Transverse colon (tissue), 4 donors: ENCODE measurements around the gene MORC2. TPM values are rescaled to one million over a fixed set of nuclear protein-coding genes. Genes with fewer than 3 reads are reported as not detected.

Experiments used
- DNase-seq: peaks from one replicate; pipeline ENCODE4 v3.0.0-alpha.2; 2019
- H3K27ac ChIP-seq, 4 donors: fragments of 200-600 bp; sonication (generic); 2 replicates each; pipeline ENCODE4 v1.5.1; 2016 to 2018; ENCODE audit warnings: inconsistent platforms in 4 of 4
- H3K27me3 ChIP-seq: fragments of 200-600 bp; sonication (generic); 2 replicates; pipeline ENCODE4 v1.5.1; 2017; ENCODE audit warnings: inconsistent platforms
- H3K36me3 ChIP-seq, 4 donors: fragments of 200-600 bp; sonication (generic); 2 replicates each; pipeline ENCODE4 v1.5.1; 2017 to 2019; ENCODE audit warnings: inconsistent platforms in 4 of 4
- H3K4me1 ChIP-seq, 4 donors: fragments of 200-600 bp; sonication (generic); 2 replicates each; pipeline ENCODE4 v1.5.1; 2017 to 2020; ENCODE audit warnings: inconsistent platforms in 4 of 4
- H3K4me3 ChIP-seq, 4 donors: fragments of 200-600 bp; sonication (generic); 1 replicate in 1 of 4; 2 replicates in 3 of 4; pipeline versions ENCODE4 v1.5.1 to v1.6.1; 2017 to 2019; ENCODE audit warnings: inconsistent platforms in 4 of 4
- H3K9me3 ChIP-seq, 2 donors: fragments of 200-600 bp; sonication (generic); 2 replicates each; pipeline ENCODE4 v1.5.1; 2017 to 2019; ENCODE audit warnings: inconsistent platforms in 2 of 2
- EP300 ChIP-seq: sonication (generic); formaldehyde crosslinking; IDR thresholded peaks from one replicate; pipeline ENCODE4 v1.6.1; 2017; ENCODE audit warnings: antibody characterized with exemption, low read depth
- POLR2A ChIP-seq: fragments of 450-650 bp; IDR thresholded peaks from one replicate; pipeline ENCODE4 v1.6.1; 2016; ENCODE audit warnings: antibody characterized with exemption, mild to moderate bottlenecking, moderate library complexity
- POLR2AphosphoS5 ChIP-seq, 3 donors: sonication (generic); formaldehyde crosslinking; IDR thresholded peaks; one replicate each; pipeline ENCODE4 v1.6.1; 2016; ENCODE audit warnings: antibody characterized with exemption in 3 of 3
- WGBS, 2 donors: methylation state at CpG; one replicate each; pipeline ENCODE4 v1.1.5; 2018; ENCODE audit warnings: low coverage in 1 of 2; 5-methylcytosine and 5-hydroxymethylcytosine counted together
- in situ Hi-C, 4 donors: fragments of 200-750 bp; cut with MboI; loops; one replicate each; pipeline versions ENCODE4 v1.15.0 to v1.15.1; 2017; ENCODE audit warnings: low sequenced_read_pairs in 3 of 4, low pct_ligation_motif_present in 1 of 4, low pct_unique_long_range_greater_than_20kb in 1 of 4
- intact Hi-C: fragments of 100-400 bp; cut with DNase I; formaldehyde crosslinking; loops from one replicate; pipeline ENCODE4 v1.15.1; 2023; ENCODE audit warnings: low total_unique reads
- total RNA-seq, 4 donors: library from RNA; depleted of rRNA; stranded (reverse); fragments of >200 nt; gene quantifications; one replicate each; pipeline ENCODE4 v1.1.0, GENCODE V29; 2016
- TF ChIP-seq, protein P1 (sequence below), 5 experiments: fragments of 200-600 bp in 3 of 5; fragments of 450-650 bp in 2 of 5; sonication (generic) in 3 of 5; IDR thresholded peaks; 1 replicate in 2 of 5; 2 replicates in 3 of 5; pipeline ENCODE4 v1.5.1; 2016 to 2017; ENCODE audit warnings: antibody characterized with exemption in 5 of 5, inconsistent platforms in 3 of 5, mild to moderate bottlenecking in 2 of 5, moderate library complexity in 1 of 5

MORC2 gene
- total RNA-seq, 4 donors from 2014 or later = 11.9 to 23.9 (median 19.1) TPM

- TF ChIP-seq POLR2AphosphoS5 (IDR thresholded peaks at IDR 0.05) = no peak
- TF ChIP-seq POLR2A = no peak
- TF ChIP-seq EP300 = no peak
- 88 to 100% methylated on average over 2 to 6 of the region's 6 CpGs for WGBS, 2 donors
- no peak for DNase-seq
- no peaks in the 10 kb centered on the region for H3K9me3 ChIP-seq
- no peaks in the 10 kb centered on the region for H3K36me3 ChIP-seq
- no peak overlapping the region for H3K4me3 ChIP-seq
- in situ Hi-C loops (loop anchor here in 1 of 4 donors (25.0 kb wide), 1 partner anchor 271 kb away; the partner anchor contains the start of gene SLC35E4), intact Hi-C loops (loop anchor here (10.0 kb wide), 2 partner anchors 143 to 283 kb away; no protein-coding TSS in a partner anchor)
- H3K27me3 ChIP-seq = no peaks in the 10 kb centered on the region
- H3K27ac ChIP-seq = no peak overlapping the region
- H3K4me1 ChIP-seq = no peaks in the 10 kb centered on the region
These were observed 60.5 kb downstream of the MORC2 start for GRCh38 chr22:30908051-30908461.

GRCh38 chr22:30906946-30907345 lies 61.6 kb downstream of the MORC2 start:
- in situ Hi-C loops (loop anchor here in 1 of 4 donors (25.0 kb wide), 1 partner anchor 270 kb away; the partner anchor contains the start of gene SLC35E4), intact Hi-C loops (loop anchor here (10.0 kb wide), 2 partner anchors 142 to 282 kb away; no protein-coding TSS in a partner anchor)
- H3K9me3 ChIP-seq = no peaks in the 10 kb centered on the region
- no peaks in the 10 kb centered on the region for H3K36me3 ChIP-seq
- WGBS, 2 donors = 90% methylated on average over 1 of the region's 1 CpG; no CpG with 5 or more reads in 1 of the 2 donors
- no peak overlapping the region for H3K4me3 ChIP-seq
- H3K4me1 ChIP-seq = no peaks in the 10 kb centered on the region
- no peak for DNase-seq
- no peak overlapping the region for H3K27ac ChIP-seq
- TF ChIP-seq POLR2A (no peak), POLR2AphosphoS5 (IDR thresholded peaks at IDR 0.05) (no peak), EP300 (no peak)
- TF ChIP-seq, protein P1, sequence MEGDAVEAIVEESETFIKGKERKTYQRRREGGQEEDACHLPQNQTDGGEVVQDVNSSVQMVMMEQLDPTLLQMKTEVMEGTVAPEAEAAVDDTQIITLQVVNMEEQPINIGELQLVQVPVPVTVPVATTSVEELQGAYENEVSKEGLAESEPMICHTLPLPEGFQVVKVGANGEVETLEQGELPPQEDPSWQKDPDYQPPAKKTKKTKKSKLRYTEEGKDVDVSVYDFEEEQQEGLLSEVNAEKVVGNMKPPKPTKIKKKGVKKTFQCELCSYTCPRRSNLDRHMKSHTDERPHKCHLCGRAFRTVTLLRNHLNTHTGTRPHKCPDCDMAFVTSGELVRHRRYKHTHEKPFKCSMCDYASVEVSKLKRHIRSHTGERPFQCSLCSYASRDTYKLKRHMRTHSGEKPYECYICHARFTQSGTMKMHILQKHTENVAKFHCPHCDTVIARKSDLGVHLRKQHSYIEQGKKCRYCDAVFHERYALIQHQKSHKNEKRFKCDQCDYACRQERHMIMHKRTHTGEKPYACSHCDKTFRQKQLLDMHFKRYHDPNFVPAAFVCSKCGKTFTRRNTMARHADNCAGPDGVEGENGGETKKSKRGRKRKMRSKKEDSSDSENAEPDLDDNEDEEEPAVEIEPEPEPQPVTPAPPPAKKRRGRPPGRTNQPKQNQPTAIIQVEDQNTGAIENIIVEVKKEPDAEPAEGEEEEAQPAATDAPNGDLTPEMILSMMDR (IDR thresholded peaks at IDR 0.05) = no peak
- H3K27me3 ChIP-seq = no peaks in the 10 kb centered on the region

- no peaks in the 10 kb centered on the region for H3K4me1 ChIP-seq
- in situ Hi-C loops = loop anchor here in 1 of 4 donors (25.0 kb wide), 1 partner anchor 269 kb away; the partner anchor contains the start of gene SLC35E4
- no peaks in the 10 kb centered on the region for H3K9me3 ChIP-seq
- intact Hi-C loops = loop anchor here (10.0 kb wide), 2 partner anchors 142 to 282 kb away; no protein-coding TSS in a partner anchor
- no peak overlapping the region for H3K27ac ChIP-seq
- 96% methylated on average over 9 of the region's 9 CpGs; no CpG with 5 or more reads in 1 of the 2 donors for WGBS, 2 donors
- H3K4me3 ChIP-seq = no peak overlapping the region
- DNase-seq = no peak
- no peak for TF ChIP-seq POLR2AphosphoS5 (IDR thresholded peaks at IDR 0.05)
- TF ChIP-seq, protein P1 (IDR thresholded peaks at IDR 0.05) = no peak
- TF ChIP-seq EP300 = no peak
- no peak for TF ChIP-seq POLR2A
- no peaks in the 10 kb centered on the region for H3K36me3 ChIP-seq
- H3K27me3 ChIP-seq = no peaks in the 10 kb centered on the region
These were observed 62.2 kb downstream of the MORC2 start for GRCh38 chr22:30906411-30906810.

DNA sequence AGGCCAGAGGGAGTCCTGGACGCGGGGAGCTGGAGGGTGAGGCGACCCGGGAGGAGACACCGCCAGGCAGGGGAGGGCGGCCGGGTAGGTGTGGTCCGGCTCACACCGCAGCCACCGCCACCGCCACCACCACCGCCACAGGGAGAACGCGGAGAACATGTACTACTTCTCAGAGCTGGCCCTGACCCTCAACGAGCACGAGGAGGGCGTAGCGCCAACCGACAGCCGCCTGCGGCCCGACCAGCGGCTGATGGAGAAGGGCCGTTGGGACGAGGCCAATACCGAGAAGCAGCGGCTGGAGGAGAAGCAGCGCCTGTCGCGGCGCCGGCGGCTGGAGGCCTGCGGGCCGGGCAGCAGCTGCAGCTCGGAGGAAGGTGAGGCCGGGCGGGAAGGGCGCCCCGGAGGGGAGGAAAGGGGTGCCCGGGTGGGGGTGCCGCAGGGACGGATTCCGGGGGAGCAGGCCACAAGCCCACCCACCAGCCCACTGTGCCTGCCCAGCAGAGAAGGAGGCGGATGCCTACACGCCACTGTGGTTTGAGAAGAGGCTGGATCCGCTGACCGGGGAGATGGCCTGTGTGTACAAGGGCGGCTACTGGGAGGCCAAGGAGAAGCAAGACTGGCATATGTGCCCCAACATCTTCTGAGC lies 62.8 kb downstream of the MORC2 start:
- Histone ChIP-seq H3K27ac (no peak overlapping the region), H3K36me3 (no peaks in the 10 kb centered on the region), H3K9me3 (no peaks in the 10 kb centered on the region), H3K27me3 (no peaks in the 10 kb centered on the region), H3K4me3 (no peak overlapping the region), H3K4me1 (no peaks in the 10 kb centered on the region)
- DNase-seq = no peak
- intact Hi-C loops = loop anchor here (10.0 kb wide), 2 partner anchors 141 to 281 kb away; no protein-coding TSS in a partner anchor
- in situ Hi-C loops = loop anchor here in 1 of 4 donors (25.0 kb wide), 1 partner anchor 269 kb away; the partner anchor contains the start of gene SLC35E4
- WGBS, 2 donors = 97% methylated on average over 48 of the region's 49 CpGs; no CpG with 5 or more reads in 1 of the 2 donors
- TF ChIP-seq POLR2A = no peak
- no peak for TF ChIP-seq POLR2AphosphoS5 (IDR thresholded peaks at IDR 0.05)
- TF ChIP-seq, protein P1 (IDR thresholded peaks at IDR 0.05) = no peak
- no peak for TF ChIP-seq EP300
